HTR-8/SVneo (cell line): ENCODE results near the gene FSHB.
A peak's percentile ranks its signal among the peaks of the same experiment; 100 is the strongest.
"Not testable (repeated sequence)": the region's sequence is repeated elsewhere in the genome, so short reads cannot be mapped to it uniquely, and the experiment has no call there.

Experiments used
- DNase-seq: peaks from one replicate; pipeline ENCODE4 v3.0.0; 2011; ENCODE audit warnings: low spot score, mixed read lengths; ENCODE audit not compliant: insufficient read length
- FAIRE-seq: peaks from 2 replicates; lab custom pipeline; 2011; peaks lifted over from hg19 to GRCh38; lab: Jason Lieb, UNC

The FSHB gene

GRCh38 chr11:30230714-30231113 is at the start of gene FSHB:
Gene FSHB, plus strand, starts transcription at chr11:30231014. Its CDS starts 889 bp downstream, at chr11:30231903.
- DNase-seq (no peak), FAIRE-seq (no peak)

- DNase-seq, result no peak
- FAIRE-seq, result no peak
These were observed 44.1 kb upstream of the FSHB start for GRCh38 chr11:30186748-30187147.

- FAIRE-seq, result no peak
These were observed 38.2 kb upstream of the FSHB start for GRCh38 chr11:30192620-30193019.

GRCh38 chr11:30196400-30197206 is 34.2 kb upstream of the FSHB start:
- DNase-seq (peak; percentile 15), FAIRE-seq (peak; percentile 84)

More at GRCh38 chr11:30192620-30193019, 38.2 kb upstream of the FSHB start:
- DNase-seq, result no peak

DNA sequence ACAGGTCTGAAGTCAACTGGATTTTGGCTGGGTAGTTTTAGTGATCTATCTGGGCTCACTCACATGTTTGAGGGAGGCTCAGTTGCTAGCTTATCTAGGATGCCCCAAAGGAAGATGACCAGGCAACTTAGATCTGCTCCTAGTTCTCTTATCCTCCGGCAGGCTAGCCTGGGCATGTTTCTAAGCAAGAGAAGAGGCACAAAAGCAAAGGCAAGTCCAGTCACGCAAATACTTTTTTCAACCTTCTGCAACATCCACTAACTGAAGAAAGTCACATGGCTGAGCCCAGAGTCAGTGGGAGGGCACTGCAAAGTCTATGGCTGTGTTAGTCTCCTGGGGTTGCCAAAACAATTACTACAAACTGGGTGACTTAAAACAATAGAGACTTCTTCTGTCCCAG is 32.9 kb upstream of the FSHB start:
- FAIRE-seq (no peak), DNase-seq (no peak)

DNA sequence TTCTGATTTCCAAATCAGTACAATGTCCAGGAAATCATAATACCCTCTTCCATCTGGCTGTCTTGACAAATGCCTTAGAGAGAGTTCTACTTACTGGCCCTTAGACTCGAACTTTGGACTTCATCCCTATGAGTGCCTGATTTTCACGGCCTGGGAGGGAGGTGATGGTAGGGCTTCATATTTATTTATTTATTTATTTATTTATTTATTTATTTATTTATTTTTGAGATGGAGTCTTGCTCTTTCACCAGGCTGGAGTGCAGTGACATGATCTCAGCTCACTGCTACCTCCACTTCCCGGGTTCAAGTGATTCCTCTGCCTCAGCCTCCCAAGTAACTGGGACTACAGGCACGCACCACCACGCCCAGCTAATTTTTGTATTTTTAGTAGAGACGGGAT is 27.8 kb upstream of the FSHB start:
- not testable (repeated sequence) for DNase-seq, FAIRE-seq

- FAIRE-seq (no peak), DNase-seq (no peak)
These were observed 27.0 kb upstream of the FSHB start for GRCh38 chr11:30203850-30204249.

- FAIRE-seq (no peak), DNase-seq (no peak)
These were observed 24.4 kb upstream of the FSHB start for GRCh38 chr11:30206249-30206996.

- FAIRE-seq, result no peak
- DNase-seq, result no peak
These were observed 20.5 kb upstream of the FSHB start for GRCh38 chr11:30210357-30210756.

- no peak for FAIRE-seq
- DNase-seq, result no peak
These were observed 14.3 kb upstream of the FSHB start for GRCh38 chr11:30216534-30216933.

DNA sequence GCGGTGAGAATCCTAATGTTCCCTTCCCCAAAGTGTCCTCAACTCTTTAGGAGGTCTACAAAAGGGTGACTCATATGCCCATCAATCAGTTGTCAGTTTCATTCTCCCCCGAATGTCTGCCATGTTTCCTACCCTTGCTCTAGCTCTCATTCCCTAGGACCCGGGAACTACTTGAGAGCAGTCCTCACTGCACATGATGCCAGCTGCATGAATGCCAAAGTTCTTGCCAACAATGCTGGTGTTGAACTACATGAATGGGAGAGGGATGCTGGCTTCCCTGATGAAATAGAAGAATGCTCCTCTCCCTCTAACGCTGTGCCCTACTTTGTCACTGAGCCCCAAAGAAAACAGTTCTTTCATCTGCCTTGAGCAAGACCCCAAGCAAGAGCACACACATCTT is 12.5 kb upstream of the FSHB start:
- no peak for DNase-seq
- FAIRE-seq, result no peak

GRCh38 chr11:30225642-30226041 is 5.2 kb upstream of the FSHB start:
- FAIRE-seq (no peak), DNase-seq (no peak)

GRCh38 chr11:30228323-30228884 is 2.4 kb upstream of the FSHB start:
- DNase-seq, result no peak
- FAIRE-seq, result no peak

GRCh38 chr11:30239025-30239424 is 8.2 kb downstream of the FSHB start:
- no peak for DNase-seq

DNA sequence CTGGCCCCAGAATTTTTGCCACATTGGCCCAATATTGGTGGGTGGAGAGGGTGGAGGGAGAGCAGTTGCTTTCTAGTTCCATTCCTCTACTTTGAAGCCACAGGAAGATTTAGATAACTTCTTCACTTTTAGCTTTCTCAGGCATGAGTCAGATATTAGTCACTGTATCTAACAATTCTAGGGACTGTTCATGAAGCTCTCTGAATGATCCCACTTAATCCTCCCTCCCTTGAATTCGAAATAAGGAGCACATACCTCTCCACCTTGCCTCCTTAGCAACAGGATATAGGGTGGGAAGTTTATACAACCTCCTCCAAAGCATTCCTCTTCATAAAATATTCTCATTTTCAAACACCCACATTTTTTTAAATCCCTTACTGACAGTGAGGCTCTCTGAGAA is 13.5 kb downstream of the FSHB start:
- FAIRE-seq (no peak), DNase-seq (peak; percentile 35)

More at GRCh38 chr11:30239025-30239424, 8.2 kb downstream of the FSHB start:
- FAIRE-seq, result no peak

DNA sequence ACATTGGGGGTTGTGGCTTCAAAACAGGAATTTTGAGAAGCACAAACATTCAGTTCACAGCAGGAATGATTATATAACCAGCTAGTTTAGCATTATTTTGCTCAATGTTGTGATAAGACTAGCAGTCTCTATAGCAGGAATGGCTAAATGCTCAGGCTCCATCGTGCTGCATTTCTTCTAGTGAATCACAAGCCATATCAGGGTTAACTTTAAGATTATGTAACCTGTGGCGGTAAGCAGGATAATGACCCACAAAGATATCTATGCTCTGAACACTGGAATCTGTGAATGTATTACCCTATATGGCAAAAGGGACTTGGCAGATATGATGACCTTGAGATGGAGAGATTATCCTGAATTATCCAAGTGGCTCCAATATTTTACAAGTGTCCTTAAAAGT is 14.8 kb downstream of the FSHB start:
- DNase-seq, result no peak
- FAIRE-seq, result no peak

DNA sequence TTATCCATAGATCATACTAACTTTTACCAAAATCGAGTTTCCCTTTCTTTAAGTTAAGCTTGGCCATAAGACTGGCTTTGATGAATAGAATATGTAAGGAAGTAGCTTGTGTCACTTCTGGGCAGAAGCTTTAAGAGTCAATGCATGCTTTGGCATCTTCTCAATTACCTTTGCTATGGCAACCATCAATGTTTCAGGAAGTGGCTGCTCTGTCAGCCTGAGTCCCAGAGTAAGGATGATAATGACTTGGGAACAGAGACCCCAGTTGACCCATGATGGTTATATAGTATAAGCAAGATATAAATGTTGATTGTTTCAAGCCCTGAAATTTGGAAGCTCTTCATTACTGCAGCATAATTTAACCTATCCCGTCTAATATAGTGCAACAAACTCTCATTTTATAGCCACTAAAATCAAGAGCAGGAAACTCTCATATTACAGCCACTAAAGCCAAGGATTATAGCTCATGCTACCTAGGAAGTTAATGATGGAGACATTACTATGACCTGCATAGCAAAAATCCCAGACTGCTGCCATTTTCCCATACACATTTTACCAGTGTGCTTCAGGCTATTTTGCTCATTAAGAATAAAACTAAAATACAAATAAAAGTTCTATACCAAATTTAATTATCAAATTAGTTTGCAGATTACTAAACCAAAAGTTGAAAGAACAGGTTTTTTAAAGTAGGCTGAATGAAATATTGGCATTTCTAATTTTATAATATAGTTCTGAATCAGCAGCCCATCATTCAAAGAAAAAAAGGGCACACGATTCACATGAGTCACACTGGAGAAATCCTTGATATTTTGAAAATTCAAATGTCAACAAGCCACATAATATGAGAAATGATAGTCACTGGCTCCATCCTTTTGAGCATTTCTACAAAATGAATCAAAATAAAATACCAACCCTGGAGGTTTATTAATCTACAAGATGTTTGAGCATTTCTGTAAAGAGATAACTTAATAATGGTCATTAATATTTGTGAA is 23.8 kb downstream of the FSHB start:
- DNase-seq, result no peak
- no peak for FAIRE-seq

DNA sequence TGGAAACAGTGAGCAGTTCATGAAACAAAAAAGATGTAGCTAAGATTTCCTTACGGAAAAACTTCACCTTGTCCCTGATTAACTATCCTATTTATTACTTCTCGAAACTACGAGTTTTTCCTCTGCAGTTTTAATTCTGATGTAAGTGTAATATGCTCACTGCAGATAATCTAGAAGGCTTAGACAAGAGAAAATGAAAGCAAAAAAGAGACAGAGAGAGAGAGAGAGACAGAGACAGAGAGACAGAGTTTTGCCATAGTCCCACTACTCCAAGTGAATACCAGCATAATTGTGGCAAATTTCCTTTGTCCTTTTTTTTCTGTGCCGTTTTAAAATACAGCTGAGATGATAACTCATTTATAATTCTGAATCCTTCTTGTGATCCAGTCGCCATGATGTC is 24.8 kb downstream of the FSHB start:
- FAIRE-seq (no peak), DNase-seq (no peak)

DNA sequence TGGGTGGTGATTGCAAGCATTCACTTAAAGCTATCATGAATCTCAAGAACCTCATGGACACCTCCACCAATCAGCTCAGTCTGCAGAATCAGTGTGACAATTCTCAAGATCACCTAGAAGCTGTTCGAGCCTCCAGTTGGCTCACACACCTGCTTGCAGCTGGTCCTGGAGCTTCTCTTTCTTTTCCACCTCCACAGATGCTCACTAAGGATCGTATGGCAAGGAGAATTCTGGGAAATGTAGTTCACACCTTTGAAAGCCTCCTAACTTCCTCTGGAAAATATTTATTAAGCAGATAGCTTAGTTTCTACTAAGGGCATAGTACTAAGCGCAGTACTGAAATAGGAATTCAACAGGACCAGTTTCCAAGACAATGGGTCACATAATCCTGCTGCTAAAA is 26.2 kb downstream of the FSHB start:
- DNase-seq (no peak), FAIRE-seq (no peak)

- no peak for FAIRE-seq
These were observed 27.9 kb downstream of the FSHB start for GRCh38 chr11:30258679-30259078.

More at GRCh38 chr11:30258679-30259078, 27.9 kb downstream of the FSHB start:
- no peak for DNase-seq
